Uterus (tissue), 4 donors: ENCODE data around the gene CDR2L. TPM values are rescaled to one million over a fixed set of nuclear protein-coding genes. Genes with fewer than 3 reads are reported as not detected.

ENCODE experiments used
- DNase-seq, 2 donors: peaks; one replicate each; pipeline ENCODE4 v3.0.0-alpha.2; 2019 to 2020
- H3K27ac ChIP-seq, 2 donors: fragments of 200-600 bp; sonication (generic); 1 replicate in 1 of 2; 2 replicates in 1 of 2; pipeline ENCODE4 v1.5.1; 2016 to 2018
- H3K27me3 ChIP-seq, 2 donors: fragments of 200-600 bp; sonication (generic); one replicate each; pipeline ENCODE4 v1.5.1; 2018 to 2019; ENCODE audit warnings: control low read depth in 1 of 2
- H3K36me3 ChIP-seq, 2 donors: fragments of 200-600 bp; sonication (generic); one replicate each; pipeline ENCODE4 v1.5.1; 2019; ENCODE audit warnings: control low read depth in 1 of 2
- H3K4me1 ChIP-seq, 2 donors: fragments of 200-600 bp; sonication (generic); one replicate each; pipeline ENCODE4 v1.5.1; 2018 to 2019; ENCODE audit warnings: control low read depth in 1 of 2
- H3K4me3 ChIP-seq, 2 donors: fragments of 200-600 bp; sonication (generic); 1 replicate in 1 of 2; 2 replicates in 1 of 2; pipeline ENCODE4 v1.5.1; 2018 to 2019; ENCODE audit warnings: mild to moderate bottlenecking in 1 of 2
- H3K9me3 ChIP-seq, 2 donors: fragments of 200-600 bp; sonication (generic); one replicate each; pipeline ENCODE4 v1.5.1; 2019; ENCODE audit warnings: control low read depth in 1 of 2
- POLR2A ChIP-seq, 2 donors: fragments of 450-650 bp; IDR thresholded peaks; one replicate each; pipeline ENCODE4 v1.6.1; 2016; ENCODE audit warnings: antibody characterized with exemption in 2 of 2, mild to moderate bottlenecking in 1 of 2, moderate library complexity in 1 of 2
- intact Hi-C: fragments of 100-400 bp; cut with DNase I; formaldehyde crosslinking; loops from one replicate; pipeline ENCODE4 v1.15.1; 2023; ENCODE audit warnings: low total_unique reads
- total RNA-seq, 4 donors: library from RNA; depleted of rRNA in 3 of 4; stranded (reverse); fragments of >200 nt in 3 of 4; gene quantifications; one replicate each; pipeline versions ENCODE4 v1.1.0 to v1.2.4, GENCODE V29; 2014 to 2023
- TF ChIP-seq, protein P1 (sequence below), 4 experiments: fragments of 200-600 bp in 2 of 4; fragments of 450-650 bp in 2 of 4; sonication (generic) in 2 of 4; IDR thresholded peaks; one replicate each; pipeline ENCODE4 v1.5.1; 2016 to 2019; ENCODE audit warnings: antibody characterized with exemption in 4 of 4, mild to moderate bottlenecking in 2 of 4, moderate library complexity in 1 of 4
- donor health status: DM: yes; HTN: yes; CAD: no.

CDR2L gene
- total RNA-seq, 4 donors from 2014 or later, result 4.7 to 25.4 (median 6.7) TPM

GRCh38 chr17:74953134-74953687, 34.2 kb upstream of the CDR2L start:
- no peak for DNase-seq
- Histone ChIP-seq H3K27ac (no peak overlapping the region), H3K4me3 (no peak overlapping the region), H3K9me3 (no peaks in the 10 kb centered on the region), H3K27me3 (no peaks in the 10 kb centered on the region), H3K36me3 (no peaks in the 10 kb centered on the region), H3K4me1 (no peaks in the 10 kb centered on the region)
- TF ChIP-seq, protein P1, sequence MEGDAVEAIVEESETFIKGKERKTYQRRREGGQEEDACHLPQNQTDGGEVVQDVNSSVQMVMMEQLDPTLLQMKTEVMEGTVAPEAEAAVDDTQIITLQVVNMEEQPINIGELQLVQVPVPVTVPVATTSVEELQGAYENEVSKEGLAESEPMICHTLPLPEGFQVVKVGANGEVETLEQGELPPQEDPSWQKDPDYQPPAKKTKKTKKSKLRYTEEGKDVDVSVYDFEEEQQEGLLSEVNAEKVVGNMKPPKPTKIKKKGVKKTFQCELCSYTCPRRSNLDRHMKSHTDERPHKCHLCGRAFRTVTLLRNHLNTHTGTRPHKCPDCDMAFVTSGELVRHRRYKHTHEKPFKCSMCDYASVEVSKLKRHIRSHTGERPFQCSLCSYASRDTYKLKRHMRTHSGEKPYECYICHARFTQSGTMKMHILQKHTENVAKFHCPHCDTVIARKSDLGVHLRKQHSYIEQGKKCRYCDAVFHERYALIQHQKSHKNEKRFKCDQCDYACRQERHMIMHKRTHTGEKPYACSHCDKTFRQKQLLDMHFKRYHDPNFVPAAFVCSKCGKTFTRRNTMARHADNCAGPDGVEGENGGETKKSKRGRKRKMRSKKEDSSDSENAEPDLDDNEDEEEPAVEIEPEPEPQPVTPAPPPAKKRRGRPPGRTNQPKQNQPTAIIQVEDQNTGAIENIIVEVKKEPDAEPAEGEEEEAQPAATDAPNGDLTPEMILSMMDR (IDR thresholded peaks at IDR 0.05), result no peak
- TF ChIP-seq POLR2A (IDR thresholded peaks at IDR 0.05), result no peak
- intact Hi-C loops, result loop anchor here (10.0 kb wide), 1 partner anchor 208 kb away; the partner anchor contains the start of gene NHERF1

GRCh38 chr17:74954115-74954514, 33.3 kb upstream of the CDR2L start:
- H3K4me3 ChIP-seq, result no peak overlapping the region
- TF ChIP-seq, protein P1 (IDR thresholded peaks at IDR 0.05), result no peak
- TF ChIP-seq POLR2A (IDR thresholded peaks at IDR 0.05), result no peak
- H3K36me3 ChIP-seq, result no peaks in the 10 kb centered on the region
- no peaks in the 10 kb centered on the region for H3K4me1 ChIP-seq
- H3K27me3 ChIP-seq, result no peaks in the 10 kb centered on the region
- no peak overlapping the region for H3K27ac ChIP-seq
- no peaks in the 10 kb centered on the region for H3K9me3 ChIP-seq
- intact Hi-C loops, result loop anchor here (10.0 kb wide), 1 partner anchor 209 kb away; the partner anchor contains the start of gene NHERF1
- DNase-seq, result no peak

DNA sequence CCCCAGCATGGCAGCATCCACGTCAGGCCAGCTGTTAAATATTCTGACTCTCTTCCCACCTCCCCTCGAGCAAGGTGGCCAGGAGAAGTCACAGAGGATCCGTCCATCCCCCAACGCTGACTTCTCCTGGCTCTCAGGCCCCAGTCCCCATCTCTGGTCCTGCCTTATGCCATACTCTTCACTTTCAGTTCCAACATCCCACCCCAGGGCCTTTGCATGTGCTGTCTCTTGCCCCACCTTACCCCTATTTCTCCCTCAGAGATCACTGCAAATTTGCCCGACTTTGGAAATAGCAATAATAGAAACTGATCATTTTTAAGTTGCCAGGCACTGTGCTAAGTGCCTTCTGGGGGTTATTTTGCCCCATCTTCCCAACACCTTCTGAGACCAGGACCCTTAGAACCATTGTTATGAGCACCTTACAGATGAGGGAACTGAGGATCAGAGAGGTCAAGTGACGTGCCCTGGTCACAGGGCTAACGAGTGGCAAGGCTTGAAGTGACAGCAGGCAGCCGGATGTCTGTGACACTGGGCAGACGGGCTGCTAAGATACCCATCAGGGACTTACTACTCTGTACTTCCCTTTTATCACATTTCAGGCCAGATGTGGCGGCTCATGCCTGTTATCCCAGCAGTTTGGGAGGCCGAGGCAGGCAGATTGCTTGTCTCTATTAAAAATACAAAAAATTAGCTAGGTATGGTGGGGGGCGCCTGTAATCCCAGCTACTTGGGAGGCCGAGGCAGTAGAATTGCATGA, 32.6 kb upstream of the CDR2L start:
- no peaks in the 10 kb centered on the region for H3K36me3 ChIP-seq
- no peak overlapping the region for H3K4me3 ChIP-seq
- no peak for DNase-seq
- TF ChIP-seq POLR2A (IDR thresholded peaks at IDR 0.05), result no peak
- TF ChIP-seq, protein P1 (IDR thresholded peaks at IDR 0.05), result no peak
- no peaks in the 10 kb centered on the region for H3K4me1 ChIP-seq
- H3K27me3 ChIP-seq, result no peaks in the 10 kb centered on the region
- no peaks in the 10 kb centered on the region for H3K9me3 ChIP-seq
- intact Hi-C loops, result loop anchor here (10.0 kb wide), 1 partner anchor 210 kb away; the partner anchor contains the start of gene NHERF1
- no peak overlapping the region for H3K27ac ChIP-seq

DNA sequence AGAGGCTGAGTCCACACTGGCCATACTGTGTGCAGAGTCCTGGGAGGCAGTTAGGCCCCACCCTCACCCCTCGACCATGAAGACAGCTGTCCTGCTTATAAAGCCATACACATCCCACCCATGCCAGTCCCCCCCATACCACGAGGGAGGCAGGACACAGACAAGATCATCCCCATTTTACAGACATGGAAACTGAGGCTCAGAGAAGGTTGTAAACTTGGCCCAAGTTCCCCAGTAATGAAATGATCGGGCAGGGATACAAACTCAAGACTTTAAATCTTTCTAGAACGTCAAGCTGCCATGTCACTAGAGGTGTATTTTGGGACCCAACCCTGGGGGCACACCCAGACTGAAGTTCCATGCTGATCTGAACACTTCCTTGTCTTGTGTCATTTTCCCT, 31.3 kb upstream of the CDR2L start:
- intact Hi-C loops, result loop anchor here (10.0 kb wide), 1 partner anchor 211 kb away; the partner anchor contains the start of gene NHERF1

More for the DNA sequence above, 31.3 kb upstream of the CDR2L start:
- DNase-seq, result no peak
- TF ChIP-seq POLR2A (IDR thresholded peaks at IDR 0.05), result no peak
- TF ChIP-seq, protein P1 (IDR thresholded peaks at IDR 0.05), result no peak
- no peaks in the 10 kb centered on the region for H3K9me3 ChIP-seq
- H3K36me3 ChIP-seq, result no peaks in the 10 kb centered on the region
- no peak overlapping the region for H3K4me3 ChIP-seq
- no peaks in the 10 kb centered on the region for H3K27me3 ChIP-seq
- H3K27ac ChIP-seq, result no peak overlapping the region
- no peaks in the 10 kb centered on the region for H3K4me1 ChIP-seq
